GM12878 (cell line): Measurements from ENCODE around the gene ABI3. TPM values are rescaled to one million over a fixed set of nuclear protein-coding genes. Genes with fewer than 3 reads are reported as not detected.

Experiments used
- BCL11A ChIP-seq: IDR thresholded peaks from 2 replicates; pipeline ENCODE4 v1.6.1; 2011; ENCODE audit warnings: low read depth, low read length
- CBFB ChIP-seq: IDR thresholded peaks from 2 replicates; pipeline ENCODE4 v1.6.1; 2016; ENCODE audit warnings: antibody characterized with exemption, low read depth
- CTCF ChIP-seq, 3 experiments: IDR thresholded peaks in 2 of 3; conservative IDR thresholded peaks in 1 of 3; 2 replicates each; pipeline ENCODE4 v1.5.1; 2011; ENCODE audit warnings: low read depth in 3 of 3, low read length in 3 of 3, mild to moderate bottlenecking in 3 of 3, control low read depth in 2 of 3, moderate library complexity in 2 of 3, inconsistent platforms in 1 of 3, mixed read lengths in 1 of 3; ENCODE audit not compliant: control insufficient read depth in 2 of 3, insufficient read depth in 1 of 3; ENCODE audit errors: extremely low read depth in 1 of 3
- NFYB ChIP-seq: IDR thresholded peaks from 2 replicates; pipeline ENCODE4 v1.6.1; 2011; ENCODE audit warnings: low read depth, mild to moderate bottlenecking, low read length, improper control_type of control experiment, moderate library complexity; ENCODE audit not compliant: insufficient read depth
- POLR2A ChIP-seq: IDR thresholded peaks from 2 replicates; pipeline ENCODE4 v1.6.1; 2011; ENCODE audit warnings: low read depth, mild to moderate bottlenecking, low read length
- SIX5 ChIP-seq: IDR thresholded peaks from 2 replicates; pipeline ENCODE4 v1.6.1; 2011; ENCODE audit warnings: mild to moderate bottlenecking, low read depth, low read length, moderate library complexity; ENCODE audit not compliant: severe bottlenecking
- SMARCA5 ChIP-seq: fragments of 450-650 bp; IDR thresholded peaks from 2 replicates; pipeline ENCODE4 v1.6.1; 2017; ENCODE audit warnings: mild to moderate bottlenecking
- SP1 ChIP-seq: IDR thresholded peaks from one replicate; pipeline ENCODE4 v1.6.1; 2011; ENCODE audit warnings: low read depth, low read length
- SRF ChIP-seq, 2 experiments: IDR thresholded peaks; 2 replicates each; pipeline ENCODE4 v1.6.1; 2011; ENCODE audit warnings: low read depth in 2 of 2, low read length in 2 of 2, mild to moderate bottlenecking in 1 of 2, moderate library complexity in 1 of 2
- STAT1 ChIP-seq: fragments of 450-650 bp; conservative IDR thresholded peaks from 2 replicates; pipeline ENCODE4 v1.6.1; 2014; ENCODE audit warnings: antibody characterized with exemption, mild to moderate bottlenecking
- SUPT20H ChIP-seq: IDR thresholded peaks from 2 replicates; pipeline ENCODE4 v1.6.1; 2011; ENCODE audit warnings: low read depth, mild to moderate bottlenecking, low read length, moderate library complexity, borderline replicate concordance; ENCODE audit not compliant: control insufficient read depth
- TARDBP ChIP-seq: IDR thresholded peaks from 2 replicates; pipeline ENCODE4 v1.6.1; 2016; ENCODE audit warnings: borderline replicate concordance
- TBL1XR1 ChIP-seq: IDR thresholded peaks from 2 replicates; pipeline ENCODE4 v1.6.1; 2012; ENCODE audit warnings: low read depth, low read length, improper control_type of control experiment
- ZNF24 ChIP-seq: fragments of 450-650 bp; IDR thresholded peaks from 2 replicates; pipeline ENCODE4 v1.6.1; 2017; ENCODE audit warnings: antibody characterized with exemption, mild to moderate bottlenecking
- polyA plus RNA-seq, 11 experiments: library from polyadenylated mRNA; depleted of rRNA in 4 of 11; unstranded in 6 of 11; stranded (reverse) in 5 of 11; fragments of >200 nt; fragmentation: Nextera tagmentation in 4 of 11; fragmentation: Illumina TruSeq in 1 of 11; extraction: Ambion mirVana in 4 of 11; extraction: Trizol in 1 of 11; gene quantifications; 1 replicate in 1 of 11; 2 replicates in 10 of 11; pipeline versions ENCODE4 v1.2.1 to v1.2.3, GENCODE V29; 2011 to 2016; ENCODE audit warnings: inconsistent platforms in 2 of 11, missing spikeins in 2 of 11, low read depth in 1 of 11
- total RNA-seq, 4 experiments: library from RNA; depleted of rRNA in 3 of 4; stranded (reverse); fragments of >200 nt in 3 of 4; fragmentation: Illumina TruSeq in 1 of 4; extraction: Trizol in 1 of 4; gene quantifications; 2 replicates each; pipeline versions ENCODE4 v1.2.1 to v1.2.3, GENCODE V29; 2013 to 2021
- TF ChIP-seq, protein P1 (sequence below): fragments of 450-650 bp; formaldehyde crosslinking; IDR thresholded peaks from 2 replicates; pipeline ENCODE4 v1.4.0; 2022; ENCODE audit warnings: mild to moderate bottlenecking, moderate library complexity
- TF ChIP-seq, protein P2 (sequence below): fragments of 450-650 bp; IDR thresholded peaks from 2 replicates; pipeline ENCODE4 v1.6.1; 2016; ENCODE audit warnings: mild to moderate bottlenecking, moderate library complexity, borderline replicate concordance
- TF ChIP-seq, protein P3 (sequence below): IDR thresholded peaks from 2 replicates; pipeline ENCODE4 v1.6.1; 2012; ENCODE audit warnings: low read depth, low read length, improper control_type of control experiment
- TF ChIP-seq, protein P4 (sequence below): fragments of 450-650 bp; IDR thresholded peaks from 2 replicates; pipeline ENCODE4 v1.6.1; 2017; ENCODE audit warnings: mild to moderate bottlenecking

The ABI3 gene
- total and polyA plus RNA-seq, 10 of the 15 experiments (the other 5 are each of a cell fraction or from before 2014, with no cell fraction given): 13.4 to 109 (median 51.1) TPM

DNA sequence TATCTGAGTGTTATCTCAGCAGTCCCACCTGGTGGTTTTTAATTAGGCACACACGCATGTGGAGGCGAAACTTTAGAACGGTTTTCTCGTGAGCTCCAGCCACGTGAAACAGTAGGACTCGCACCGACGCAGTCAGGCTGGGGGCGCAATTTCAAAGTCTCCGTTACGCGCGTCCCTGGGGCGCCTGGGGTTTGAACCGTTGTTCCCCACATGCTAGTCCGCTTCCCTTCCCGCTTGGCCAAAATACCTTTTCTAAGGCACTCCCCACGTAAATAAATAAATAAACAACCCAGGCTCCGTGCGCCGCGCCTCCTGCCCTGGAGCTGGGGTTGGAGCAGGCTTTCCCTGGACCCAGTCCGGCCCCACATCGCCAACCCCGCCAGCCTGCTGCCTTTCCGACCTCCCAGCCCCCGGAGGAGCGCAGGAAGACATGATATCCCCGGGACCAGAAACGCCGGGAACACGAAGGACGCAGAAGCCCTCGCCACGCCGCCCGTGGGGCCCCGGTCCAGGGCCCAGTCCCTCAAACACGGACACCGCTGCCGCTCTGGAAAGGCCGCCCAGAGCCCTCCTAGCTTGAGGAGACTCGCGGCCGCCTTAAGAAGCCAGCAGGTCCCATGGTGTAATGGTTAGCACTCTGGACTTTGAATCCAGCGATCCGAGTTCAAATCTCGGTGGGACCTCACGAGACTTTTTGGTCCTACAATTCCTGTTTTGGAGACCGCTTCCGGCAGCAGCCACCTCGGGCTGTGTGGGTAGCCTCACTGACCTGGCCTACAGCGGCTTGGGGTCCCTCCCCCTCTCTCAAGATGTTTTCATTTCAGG is 18.4 kb upstream of the ABI3 start (continued):
- TF ChIP-seq, protein P1, sequence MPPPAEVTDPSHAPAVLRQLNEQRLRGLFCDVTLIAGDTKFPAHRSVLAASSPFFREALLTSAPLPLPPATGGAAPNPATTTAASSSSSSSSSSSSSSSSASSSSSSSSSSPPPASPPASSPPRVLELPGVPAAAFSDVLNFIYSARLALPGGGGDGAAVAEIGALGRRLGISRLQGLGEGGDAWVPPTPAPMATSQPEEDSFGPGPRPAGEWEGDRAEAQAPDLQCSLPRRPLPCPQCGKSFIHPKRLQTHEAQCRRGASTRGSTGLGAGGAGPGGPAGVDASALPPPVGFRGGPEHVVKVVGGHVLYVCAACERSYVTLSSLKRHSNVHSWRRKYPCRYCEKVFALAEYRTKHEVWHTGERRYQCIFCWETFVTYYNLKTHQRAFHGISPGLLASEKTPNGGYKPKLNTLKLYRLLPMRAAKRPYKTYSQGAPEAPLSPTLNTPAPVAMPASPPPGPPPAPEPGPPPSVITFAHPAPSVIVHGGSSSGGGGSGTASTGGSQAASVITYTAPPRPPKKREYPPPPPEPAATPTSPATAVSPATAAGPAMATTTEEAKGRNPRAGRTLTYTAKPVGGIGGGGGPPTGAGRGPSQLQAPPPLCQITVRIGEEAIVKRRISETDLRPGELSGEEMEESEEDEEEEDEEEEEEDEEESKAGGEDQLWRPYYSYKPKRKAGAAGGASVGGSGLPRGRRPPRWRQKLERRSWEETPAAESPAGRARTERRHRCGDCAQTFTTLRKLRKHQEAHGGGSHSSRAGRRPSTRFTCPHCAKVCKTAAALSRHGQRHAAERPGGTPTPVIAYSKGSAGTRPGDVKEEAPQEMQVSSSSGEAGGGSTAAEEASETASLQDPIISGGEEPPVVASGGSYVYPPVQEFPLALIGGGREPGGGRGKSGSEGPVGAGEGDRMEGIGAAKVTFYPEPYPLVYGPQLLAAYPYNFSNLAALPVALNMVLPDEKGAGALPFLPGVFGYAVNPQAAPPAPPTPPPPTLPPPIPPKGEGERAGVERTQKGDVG (CRISPR knock-in tag): no peak
- TF ChIP-seq TBL1XR1 (peak; percentile 98), SUPT20H (no peak), POLR2A (peak; percentile 24; the same call in 1 of the 2 replicates), CTCF (IDR thresholded peaks at IDR 0.05 in 2 of 3, conservative IDR thresholded peaks at IDR 0.05 in 1 of 3; ENCODE audit: control insufficient read depth in 2 of 3, extremely low read depth in 1 of 3, insufficient read depth in 1 of 3, low read depth in 3 of 3, low read length in 3 of 3) (peak; percentile 32 to 54 (median 37); a peak in 4 of 6 replicates), SMARCA5 (peak; percentile 97), TARDBP (peak; percentile 99), CBFB (peak; percentile 73), SP1 (peak; percentile 2), STAT1 (no peak; the same call in none of the 2 replicates), BCL11A (peak; percentile 0; the same call in 1 of the 2 replicates), ZNF24 (peak; percentile 100), NFYB (no peak), SIX5 (no peak), SRF (IDR thresholded peaks at IDR 0.05; ENCODE audit: low read depth in 2 of 2, low read length in 2 of 2) (peak; percentile 91 to 96)
- TF ChIP-seq, protein P2, sequence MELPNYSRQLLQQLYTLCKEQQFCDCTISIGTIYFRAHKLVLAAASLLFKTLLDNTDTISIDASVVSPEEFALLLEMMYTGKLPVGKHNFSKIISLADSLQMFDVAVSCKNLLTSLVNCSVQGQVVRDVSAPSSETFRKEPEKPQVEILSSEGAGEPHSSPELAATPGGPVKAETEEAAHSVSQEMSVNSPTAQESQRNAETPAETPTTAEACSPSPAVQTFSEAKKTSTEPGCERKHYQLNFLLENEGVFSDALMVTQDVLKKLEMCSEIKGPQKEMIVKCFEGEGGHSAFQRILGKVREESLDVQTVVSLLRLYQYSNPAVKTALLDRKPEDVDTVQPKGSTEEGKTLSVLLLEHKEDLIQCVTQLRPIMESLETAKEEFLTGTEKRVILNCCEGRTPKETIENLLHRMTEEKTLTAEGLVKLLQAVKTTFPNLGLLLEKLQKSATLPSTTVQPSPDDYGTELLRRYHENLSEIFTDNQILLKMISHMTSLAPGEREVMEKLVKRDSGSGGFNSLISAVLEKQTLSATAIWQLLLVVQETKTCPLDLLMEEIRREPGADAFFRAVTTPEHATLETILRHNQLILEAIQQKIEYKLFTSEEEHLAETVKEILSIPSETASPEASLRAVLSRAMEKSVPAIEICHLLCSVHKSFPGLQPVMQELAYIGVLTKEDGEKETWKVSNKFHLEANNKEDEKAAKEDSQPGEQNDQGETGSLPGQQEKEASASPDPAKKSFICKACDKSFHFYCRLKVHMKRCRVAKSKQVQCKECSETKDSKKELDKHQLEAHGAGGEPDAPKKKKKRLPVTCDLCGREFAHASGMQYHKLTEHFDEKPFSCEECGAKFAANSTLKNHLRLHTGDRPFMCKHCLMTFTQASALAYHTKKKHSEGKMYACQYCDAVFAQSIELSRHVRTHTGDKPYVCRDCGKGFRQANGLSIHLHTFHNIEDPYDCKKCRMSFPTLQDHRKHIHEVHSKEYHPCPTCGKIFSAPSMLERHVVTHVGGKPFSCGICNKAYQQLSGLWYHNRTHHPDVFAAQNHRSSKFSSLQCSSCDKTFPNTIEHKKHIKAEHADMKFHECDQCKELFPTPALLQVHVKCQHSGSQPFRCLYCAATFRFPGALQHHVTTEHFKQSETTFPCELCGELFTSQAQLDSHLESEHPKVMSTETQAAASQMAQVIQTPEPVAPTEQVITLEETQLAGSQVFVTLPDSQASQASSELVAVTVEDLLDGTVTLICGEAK: peak; percentile 84
- TF ChIP-seq, protein P3, sequence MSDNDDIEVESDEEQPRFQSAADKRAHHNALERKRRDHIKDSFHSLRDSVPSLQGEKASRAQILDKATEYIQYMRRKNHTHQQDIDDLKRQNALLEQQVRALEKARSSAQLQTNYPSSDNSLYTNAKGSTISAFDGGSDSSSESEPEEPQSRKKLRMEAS: peak; percentile 90
- TF ChIP-seq, protein P4, sequence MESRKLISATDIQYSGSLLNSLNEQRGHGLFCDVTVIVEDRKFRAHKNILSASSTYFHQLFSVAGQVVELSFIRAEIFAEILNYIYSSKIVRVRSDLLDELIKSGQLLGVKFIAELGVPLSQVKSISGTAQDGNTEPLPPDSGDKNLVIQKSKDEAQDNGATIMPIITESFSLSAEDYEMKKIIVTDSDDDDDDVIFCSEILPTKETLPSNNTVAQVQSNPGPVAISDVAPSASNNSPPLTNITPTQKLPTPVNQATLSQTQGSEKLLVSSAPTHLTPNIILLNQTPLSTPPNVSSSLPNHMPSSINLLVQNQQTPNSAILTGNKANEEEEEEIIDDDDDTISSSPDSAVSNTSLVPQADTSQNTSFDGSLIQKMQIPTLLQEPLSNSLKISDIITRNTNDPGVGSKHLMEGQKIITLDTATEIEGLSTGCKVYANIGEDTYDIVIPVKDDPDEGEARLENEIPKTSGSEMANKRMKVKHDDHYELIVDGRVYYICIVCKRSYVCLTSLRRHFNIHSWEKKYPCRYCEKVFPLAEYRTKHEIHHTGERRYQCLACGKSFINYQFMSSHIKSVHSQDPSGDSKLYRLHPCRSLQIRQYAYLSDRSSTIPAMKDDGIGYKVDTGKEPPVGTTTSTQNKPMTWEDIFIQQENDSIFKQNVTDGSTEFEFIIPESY: 0 out of 2 replicates have a peak, but pooled peaks have one; percentile 62
